Body of pancreas (tissue), 4 donors: ENCODE measurements around the gene SLC19A1. TPM values are rescaled to one million over a fixed set of nuclear protein-coding genes. Genes with fewer than 3 reads are reported as not detected.

Source experiments
- ATAC-seq: fragments of 150-250 bp; one replicate; pipeline ENCODE4 v1.9.1; 2016
- DNase-seq, 4 donors: peaks; one replicate each; pipeline ENCODE4 v3.0.0-alpha.2; 2019
- H3K27ac ChIP-seq, 4 donors: fragments of 200-600 bp; sonication (generic); 1 replicate in 3 of 4; 2 replicates in 1 of 4; pipeline versions ENCODE4 v1.5.1 to v1.6.1; 2016 to 2019; ENCODE audit warnings: mild to moderate bottlenecking in 1 of 4, mixed read lengths in 1 of 4, moderate library complexity in 1 of 4
- H3K27me3 ChIP-seq, 2 donors: fragments of 200-600 bp; sonication (generic); one replicate each; pipeline ENCODE4 v1.6.0; 2016; ENCODE audit warnings: mild to moderate bottlenecking in 1 of 2
- H3K36me3 ChIP-seq, 2 donors: fragments of 200-600 bp; sonication (generic); replicated peaks in 1 of 2; 2 replicates each; pipeline ENCODE4 v1.5.1; 2016; ENCODE audit warnings: low read depth in 2 of 2; ENCODE audit not compliant: insufficient read depth in 1 of 2
- H3K4me1 ChIP-seq: fragments of 200-600 bp; sonication (generic); one replicate; pipeline ENCODE4 v1.6.0; 2016
- H3K4me3 ChIP-seq, 2 donors: fragments of 200-600 bp; sonication (generic); 1 replicate in 1 of 2; 2 replicates in 1 of 2; pipeline ENCODE4 v1.5.1; 2016 to 2019
- H3K9me3 ChIP-seq, 3 donors: fragments of 200-600 bp; sonication (generic); 1 replicate in 2 of 3; 2 replicates in 1 of 3; pipeline ENCODE4 v1.5.1; 2016
- CTCF ChIP-seq, 7 experiments: fragments of 450-650 bp in 4 of 7; fragments of 200-600 bp in 3 of 7; sonication (generic) in 3 of 7; IDR thresholded peaks; one replicate each; pipeline ENCODE4 v1.5.1; 2016 to 2019; ENCODE audit warnings: antibody characterized with exemption in 7 of 7
- POLR2A ChIP-seq, 3 donors: fragments of 450-650 bp; IDR thresholded peaks; one replicate each; pipeline ENCODE4 v1.6.1; 2016; ENCODE audit warnings: antibody characterized with exemption in 3 of 3, mild to moderate bottlenecking in 2 of 3
- WGBS, 2 donors: methylation state at CpG; one replicate each; pipeline ENCODE4 v1.1.5; 2017; 5-methylcytosine and 5-hydroxymethylcytosine counted together
- intact Hi-C: fragments of 100-400 bp; cut with DNase I; formaldehyde crosslinking; loops from one replicate; pipeline ENCODE4 v1.15.1; 2023
- total RNA-seq, 2 donors: library from RNA; depleted of rRNA; stranded (reverse); fragments of >200 nt; gene quantifications; one replicate each; pipeline ENCODE4 v1.1.0, GENCODE V29; 2016

SLC19A1 gene
- total RNA-seq, 2 donors from 2014 or later, result 2.6 to 7.0 TPM

- Histone ChIP-seq H3K4me1 (no peaks in the 10 kb centered on the region), H3K36me3 (no peaks in the 10 kb centered on the region), H3K4me3 (no peak overlapping the region), H3K27me3 (peaks cover 0 to 5% of the 10 kb centered on the region in 2 donors), H3K9me3 (no peaks in the 10 kb centered on the region), H3K27ac (no peak overlapping the region)
- DNase-seq (no peak), ATAC-seq (no peak)
- TF ChIP-seq CTCF (IDR thresholded peaks at IDR 0.05) (no peak), POLR2A (IDR thresholded peaks at IDR 0.05) (no peak)
- intact Hi-C loops, result no loop called here
- 62 to 68% methylated on average over 11 of the region's 11 CpGs for WGBS, 2 donors
These were observed 30.7 kb upstream of the SLC19A1 start for GRCh38 chr21:45572783-45573451.

- intact Hi-C loops, result no loop called here
- WGBS, 2 donors, result 74 to 86% methylated on average over 3 to 8 of the region's 8 CpGs
These were observed 30.0 kb upstream of the SLC19A1 start for GRCh38 chr21:45572231-45572630.

GRCh38 chr21:45571641-45572040 lies 29.4 kb upstream of the SLC19A1 start:
- intact Hi-C loops, result no loop called here
- no peak for ATAC-seq
- Histone ChIP-seq H3K4me3 (no peak overlapping the region), H3K36me3 (no peaks in the 10 kb centered on the region), H3K9me3 (no peaks in the 10 kb centered on the region), H3K27me3 (peaks cover 0 to 5% of the 10 kb centered on the region in 2 donors), H3K27ac (no peak overlapping the region), H3K4me1 (no peaks in the 10 kb centered on the region)
- no peak for DNase-seq
- 53 to 56% methylated on average over 15 of the region's 15 CpGs for WGBS, 2 donors
- no peak for TF ChIP-seq POLR2A (IDR thresholded peaks at IDR 0.05)
- TF ChIP-seq CTCF (IDR thresholded peaks at IDR 0.05), result no peak

More at GRCh38 chr21:45572231-45572630, 30.0 kb upstream of the SLC19A1 start:
- H3K27ac ChIP-seq, result no peak overlapping the region
- DNase-seq, result no peak
- TF ChIP-seq POLR2A (IDR thresholded peaks at IDR 0.05) (no peak), CTCF (IDR thresholded peaks at IDR 0.05) (no peak)
- no peak overlapping the region for H3K4me3 ChIP-seq
- H3K27me3 ChIP-seq, result peaks cover 0 to 5% of the 10 kb centered on the region in 2 donors
- no peaks in the 10 kb centered on the region for H3K36me3 ChIP-seq
- H3K9me3 ChIP-seq, result no peaks in the 10 kb centered on the region
- H3K4me1 ChIP-seq, result no peaks in the 10 kb centered on the region
- no peak for ATAC-seq

- 54 to 56% methylated on average over 19 to 20 of the region's 20 CpGs for WGBS, 2 donors
- Histone ChIP-seq H3K9me3 (no peaks in the 10 kb centered on the region), H3K27me3 (peaks cover 0 to 5% of the 10 kb centered on the region in 2 donors), H3K4me1 (no peaks in the 10 kb centered on the region), H3K36me3 (no peaks in the 10 kb centered on the region), H3K4me3 (no peak overlapping the region), H3K27ac (no peak overlapping the region)
- intact Hi-C loops, result no loop called here
- no peak for TF ChIP-seq POLR2A (IDR thresholded peaks at IDR 0.05)
- DNase-seq (no peak), ATAC-seq (no peak)
These were observed 28.8 kb upstream of the SLC19A1 start for GRCh38 chr21:45570826-45571601.

- 79 to 81% methylated on average over 7 of the region's 7 CpGs for WGBS, 2 donors
- Histone ChIP-seq H3K9me3 (no peaks in the 10 kb centered on the region), H3K4me1 (no peaks in the 10 kb centered on the region), H3K36me3 (no peaks in the 10 kb centered on the region), H3K27me3 (peaks cover 0 to 2% of the 10 kb centered on the region in 2 donors), H3K27ac (no peak overlapping the region), H3K4me3 (no peak overlapping the region)
- intact Hi-C loops, result no loop called here
- no peak for TF ChIP-seq POLR2A (IDR thresholded peaks at IDR 0.05)
- no peak for TF ChIP-seq CTCF (IDR thresholded peaks at IDR 0.05)
- ATAC-seq (no peak), DNase-seq (no peak)
These were observed 27.8 kb upstream of the SLC19A1 start for GRCh38 chr21:45570071-45570470.
